SJSA1 (cell line): ENCODE results near the gene DMD. TPM values are rescaled to one million over a fixed set of nuclear protein-coding genes. Genes with fewer than 3 reads are reported as not detected.
"Not testable (repeated sequence)": the region's sequence is repeated elsewhere in the genome, so short reads cannot be mapped to it uniquely, and the experiment has no call there.

Experiments
- DNase-seq, 2 experiments: peaks; one replicate each; pipeline ENCODE4 v3.0.0-alpha.2; 2015 to 2020; ENCODE audit warnings: low spot score in 2 of 2, low read depth in 1 of 2
- H3K27ac ChIP-seq: fragments of 250-450 bp; sonication (Bioruptor Pico); 2 replicates; pipeline ENCODE4 v1.5.1; 2020; ENCODE audit warnings: mild to moderate bottlenecking, moderate library complexity
- H3K27me3 ChIP-seq: fragments of 250-450 bp; sonication (Bioruptor Pico); replicated peaks from 2 replicates; pipeline ENCODE4 v1.5.1; 2020; ENCODE audit warnings: mild to moderate bottlenecking, moderate library complexity
- H3K36me3 ChIP-seq: fragments of 250-450 bp; sonication (Bioruptor Pico); 2 replicates; pipeline ENCODE4 v1.5.1; 2020; ENCODE audit warnings: mild to moderate bottlenecking
- H3K4me1 ChIP-seq: fragments of 250-450 bp; sonication (Bioruptor Pico); replicated peaks from 2 replicates; pipeline ENCODE4 v1.6.1; 2021; ENCODE audit warnings: mild to moderate bottlenecking
- H3K4me3 ChIP-seq: fragments of 250-450 bp; sonication (Bioruptor Pico); 2 replicates; pipeline ENCODE4 v1.5.1; 2020; ENCODE audit warnings: mild to moderate bottlenecking
- H3K9me3 ChIP-seq: fragments of 250-450 bp; sonication (Bioruptor Pico); replicated peaks from 2 replicates; pipeline ENCODE4 v1.5.1; 2020; ENCODE audit warnings: mild to moderate bottlenecking
- total RNA-seq: library from RNA; depleted of rRNA; stranded (reverse); fragments of >200 nt; shearing (Covaris generic); gene quantifications from 2 replicates; pipeline ENCODE4 v1.2.3, GENCODE V29; 2014

DMD gene
- total RNA-seq, 1 experiment from 2014 or later = 6.8 TPM

GRCh38 chrX:31384471-31384870, 1826.9 kb downstream of the DMD start:
- H3K27ac ChIP-seq = no peak overlapping the region
- H3K4me3 ChIP-seq = no peak overlapping the region
- no peak for DNase-seq
- no peaks in the 10 kb centered on the region for H3K27me3 ChIP-seq
- no peaks in the 10 kb centered on the region for H3K4me1 ChIP-seq
- no peaks in the 10 kb centered on the region for H3K36me3 ChIP-seq
- H3K9me3 ChIP-seq = no peaks in the 10 kb centered on the region

- no peaks in the 10 kb centered on the region for H3K4me1 ChIP-seq
- H3K36me3 ChIP-seq = no peaks in the 10 kb centered on the region
- H3K27ac ChIP-seq = no peak overlapping the region
- no peaks in the 10 kb centered on the region for H3K9me3 ChIP-seq
- no peak for DNase-seq
- H3K4me3 ChIP-seq = no peak overlapping the region
- H3K27me3 ChIP-seq = no peaks in the 10 kb centered on the region
These were observed 1827.4 kb downstream of the DMD start for GRCh38 chrX:31383991-31384390.

DNA sequence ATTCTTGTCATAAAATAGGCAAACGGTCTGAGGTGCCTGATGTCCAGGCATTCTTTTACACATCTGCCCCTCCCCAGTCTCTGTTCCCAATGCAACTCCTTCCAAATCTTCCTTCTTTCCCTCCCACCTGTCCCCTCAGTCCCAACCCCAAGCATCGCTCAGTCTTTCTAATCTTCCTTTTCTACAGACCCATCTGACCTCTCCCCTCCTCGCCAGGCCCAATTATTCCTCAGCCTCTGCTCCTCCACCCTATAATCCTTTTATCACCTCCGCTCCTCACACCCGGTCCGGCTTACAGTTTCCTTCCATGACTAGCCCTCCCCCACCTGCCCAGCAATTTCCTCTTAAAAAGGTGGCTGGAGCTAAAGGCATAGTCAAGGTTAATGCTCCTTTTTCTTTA, 1832.4 kb downstream of the DMD start:
- H3K9me3 ChIP-seq, H3K4me3 ChIP-seq, H3K27me3 ChIP-seq, H3K4me1 ChIP-seq, DNase-seq, H3K27ac ChIP-seq, H3K36me3 ChIP-seq: not testable (repeated sequence)

GRCh38 chrX:31377821-31378220, 1833.5 kb downstream of the DMD start:
- H3K4me3 ChIP-seq, DNase-seq, H3K36me3 ChIP-seq, H3K27me3 ChIP-seq, H3K27ac ChIP-seq, H3K4me1 ChIP-seq, H3K9me3 ChIP-seq: not testable (repeated sequence)

- Histone ChIP-seq H3K36me3 (no peaks in the 10 kb centered on the region), H3K4me1 (no peaks in the 10 kb centered on the region), H3K9me3 (no peaks in the 10 kb centered on the region), H3K27me3 (no peaks in the 10 kb centered on the region), H3K27ac (no peak overlapping the region), H3K4me3 (no peak overlapping the region)
- DNase-seq = no peak
These were observed 1834.8 kb downstream of the DMD start for GRCh38 chrX:31376408-31377022.

GRCh38 chrX:31374786-31375185, 1836.6 kb downstream of the DMD start:
- H3K36me3 ChIP-seq = no peaks in the 10 kb centered on the region
- H3K27ac ChIP-seq = no peak overlapping the region
- no peaks in the 10 kb centered on the region for H3K4me1 ChIP-seq
- no peak for DNase-seq
- H3K9me3 ChIP-seq = no peaks in the 10 kb centered on the region
- H3K27me3 ChIP-seq = no peaks in the 10 kb centered on the region
- no peak overlapping the region for H3K4me3 ChIP-seq

DNA sequence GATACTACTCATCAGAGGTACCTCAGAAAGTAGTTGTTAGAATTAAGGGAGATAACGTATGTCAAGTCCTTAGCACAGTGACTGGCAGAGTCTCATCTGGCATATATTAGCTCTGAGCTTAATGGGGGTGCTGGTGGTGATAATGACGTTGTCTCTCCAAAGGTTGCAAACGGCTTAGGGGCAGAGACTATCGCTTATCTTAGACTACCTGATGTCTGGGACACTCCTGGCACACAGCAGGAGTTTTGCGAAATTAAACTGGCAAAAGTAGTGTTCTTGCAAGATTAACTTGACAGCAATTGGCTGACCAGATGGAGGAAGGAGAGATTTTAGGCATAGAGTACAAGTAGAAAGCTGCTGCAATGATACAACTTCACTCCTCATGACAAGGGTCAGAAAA, 1839.4 kb downstream of the DMD start:
- H3K27ac ChIP-seq = no peak overlapping the region
- no peak for DNase-seq

DNA sequence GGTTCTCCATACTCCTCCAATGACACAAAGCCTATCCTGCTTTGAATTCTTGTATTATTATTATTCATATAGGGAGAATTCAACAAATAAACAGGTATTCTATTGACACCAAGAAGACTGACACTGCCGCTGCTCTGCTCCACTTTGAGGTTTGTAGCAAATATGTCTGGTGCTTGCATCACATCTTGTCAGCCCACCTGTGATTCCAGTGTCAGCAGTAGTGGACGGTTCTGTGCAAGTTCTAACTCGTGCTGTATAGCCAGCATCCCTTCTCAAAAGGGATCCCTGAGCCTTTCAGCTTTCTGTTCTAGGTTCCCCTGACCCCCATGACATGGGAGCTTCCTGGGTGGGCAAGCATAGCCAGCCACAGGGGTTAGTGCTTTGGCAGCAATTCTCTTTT, 1843.5 kb downstream of the DMD start:
- H3K4me1 ChIP-seq = no peaks in the 10 kb centered on the region
- H3K27ac ChIP-seq = no peak overlapping the region
- no peaks in the 10 kb centered on the region for H3K27me3 ChIP-seq
- H3K9me3 ChIP-seq = no peaks in the 10 kb centered on the region
- no peak for DNase-seq
- no peak overlapping the region for H3K4me3 ChIP-seq
- no peaks in the 10 kb centered on the region for H3K36me3 ChIP-seq

More for the DNA sequence above, 1839.4 kb downstream of the DMD start:
- Histone ChIP-seq H3K9me3 (no peaks in the 10 kb centered on the region), H3K36me3 (no peaks in the 10 kb centered on the region), H3K4me3 (no peak overlapping the region), H3K4me1 (no peaks in the 10 kb centered on the region), H3K27me3 (no peaks in the 10 kb centered on the region)

GRCh38 chrX:31366041-31366440, 1845.3 kb downstream of the DMD start:
- Histone ChIP-seq H3K36me3 (no peaks in the 10 kb centered on the region), H3K27ac (no peak overlapping the region), H3K4me3 (no peak overlapping the region), H3K4me1 (no peaks in the 10 kb centered on the region), H3K9me3 (no peaks in the 10 kb centered on the region), H3K27me3 (no peaks in the 10 kb centered on the region)
- no peak for DNase-seq

GRCh38 chrX:31356275-31357212, 1854.8 kb downstream of the DMD start:
- H3K4me3 ChIP-seq = no peak overlapping the region
- peaks cover 9% of the 10 kb centered on the region for H3K4me1 ChIP-seq
- no peak for DNase-seq
- H3K27ac ChIP-seq = no peak overlapping the region
- no peaks in the 10 kb centered on the region for H3K9me3 ChIP-seq
- H3K27me3 ChIP-seq = no peaks in the 10 kb centered on the region
- no peaks in the 10 kb centered on the region for H3K36me3 ChIP-seq

- no peak for DNase-seq
- H3K9me3 ChIP-seq = no peaks in the 10 kb centered on the region
- H3K27ac ChIP-seq = no peak overlapping the region
- no peaks in the 10 kb centered on the region for H3K27me3 ChIP-seq
- no peaks in the 10 kb centered on the region for H3K36me3 ChIP-seq
- peaks cover 13% of the 10 kb centered on the region for H3K4me1 ChIP-seq
- no peak overlapping the region for H3K4me3 ChIP-seq
These were observed 1856.0 kb downstream of the DMD start for GRCh38 chrX:31355206-31355955.

GRCh38 chrX:31353095-31353494, 1858.3 kb downstream of the DMD start:
- H3K27me3 ChIP-seq = no peaks in the 10 kb centered on the region
- H3K4me3 ChIP-seq = no peak overlapping the region
- H3K4me1 ChIP-seq = peaks cover 17% of the 10 kb centered on the region
- H3K9me3 ChIP-seq = no peaks in the 10 kb centered on the region
- no peak overlapping the region for H3K27ac ChIP-seq
- H3K36me3 ChIP-seq = no peaks in the 10 kb centered on the region
- DNase-seq = peak; percentile 43 to 50

- no peaks in the 10 kb centered on the region for H3K9me3 ChIP-seq
- no peaks in the 10 kb centered on the region for H3K27me3 ChIP-seq
- no peak overlapping the region for H3K27ac ChIP-seq
- no peaks in the 10 kb centered on the region for H3K36me3 ChIP-seq
- H3K4me3 ChIP-seq = no peak overlapping the region
- no peak for DNase-seq
- H3K4me1 ChIP-seq = peaks cover 17% of the 10 kb centered on the region
These were observed 1860.6 kb downstream of the DMD start for GRCh38 chrX:31350808-31351074.

GRCh38 chrX:31349515-31349914, 1861.8 kb downstream of the DMD start:
- H3K27me3 ChIP-seq = no peaks in the 10 kb centered on the region
- no peak overlapping the region for H3K27ac ChIP-seq
- H3K9me3 ChIP-seq = no peaks in the 10 kb centered on the region
- peaks cover 17% of the 10 kb centered on the region for H3K4me1 ChIP-seq
- H3K4me3 ChIP-seq = no peak overlapping the region
- H3K36me3 ChIP-seq = no peaks in the 10 kb centered on the region
- DNase-seq = no peak
